GM12892 (cell line): ENCODE measurements around the gene PIEZO1.
A peak's percentile ranks its signal among the peaks of the same experiment; 100 is the strongest.

Experiments
- DNase-seq: peaks from one replicate; pipeline ENCODE4 v3.0.0; 2011; ENCODE audit not compliant: insufficient read length
- FAIRE-seq: peaks from 2 replicates; lab custom pipeline; 2011; peaks lifted over from hg19 to GRCh38; lab: Jason Lieb, UNC
- POLR2A ChIP-seq: IDR thresholded peaks from 2 replicates; pipeline ENCODE4 v1.6.1; 2011; ENCODE audit warnings: low read depth, low read length, control low read depth
- POLR2AphosphoS5 ChIP-seq: IDR thresholded peaks from 2 replicates; pipeline ENCODE4 v1.6.1; 2011; ENCODE audit warnings: low read depth, low read length, control low read depth
- TAF1 ChIP-seq: IDR thresholded peaks from 2 replicates; pipeline ENCODE4 v1.6.1; 2011; ENCODE audit warnings: low read depth, mild to moderate bottlenecking, control low read depth, low read length, borderline replicate concordance

PIEZO1 gene

GRCh38 chr16:88744577-88745521, 40.2 kb downstream of the PIEZO1 start:
- TF ChIP-seq POLR2A (no peak), TAF1 (no peak), POLR2AphosphoS5 (no peak)
- DNase-seq (no peak), FAIRE-seq (no peak)

- TF ChIP-seq TAF1 (no peak), POLR2A (no peak), POLR2AphosphoS5 (no peak)
- DNase-seq (peak; percentile 87), FAIRE-seq (peak; percentile 74)
These were observed 41.1 kb downstream of the PIEZO1 start for GRCh38 chr16:88743693-88744576.

GRCh38 chr16:88742896-88743605, 42.0 kb downstream of the PIEZO1 start:
- DNase-seq, result no peak
- no peak for FAIRE-seq
- TF ChIP-seq TAF1 (no peak), POLR2AphosphoS5 (no peak), POLR2A (no peak)

GRCh38 chr16:88741368-88741767, 43.7 kb downstream of the PIEZO1 start:
- no peak for DNase-seq
- TF ChIP-seq TAF1 (no peak), POLR2A (no peak), POLR2AphosphoS5 (no peak)
- no peak for FAIRE-seq

GRCh38 chr16:88740727-88741055, 44.3 kb downstream of the PIEZO1 start:
- no peak for TF ChIP-seq POLR2A
- FAIRE-seq, result no peak
- no peak for DNase-seq

GRCh38 chr16:88739977-88740726, 44.9 kb downstream of the PIEZO1 start:
- TF ChIP-seq TAF1, result no peak
- TF ChIP-seq POLR2A, result no peak
- TF ChIP-seq POLR2AphosphoS5, result no peak
- no peak for FAIRE-seq
- DNase-seq, result no peak

GRCh38 chr16:88739139-88739976, 45.7 kb downstream of the PIEZO1 start:
- no peak for TF ChIP-seq TAF1
- TF ChIP-seq POLR2AphosphoS5, result no peak
- no peak for TF ChIP-seq POLR2A
- no peak for DNase-seq
- FAIRE-seq, result no peak

- DNase-seq, result no peak
- FAIRE-seq, result no peak
- no peak for TF ChIP-seq POLR2A
- no peak for TF ChIP-seq TAF1
- TF ChIP-seq POLR2AphosphoS5, result no peak
These were observed 46.6 kb downstream of the PIEZO1 start for GRCh38 chr16:88738151-88739084.

GRCh38 chr16:88737298-88738150, 47.5 kb downstream of the PIEZO1 start:
- FAIRE-seq (peak; percentile 95), DNase-seq (peak; percentile 92)
- TF ChIP-seq POLR2AphosphoS5, result no peak
- no peak for TF ChIP-seq POLR2A
- no peak for TF ChIP-seq TAF1
